ENCODE measurements around the gene TMEM186.
"Not testable (repeated sequence)": the region's sequence is repeated elsewhere in the genome, so short reads cannot be mapped to it uniquely, and the experiment has no call there.

TMEM186 gene

DNA sequence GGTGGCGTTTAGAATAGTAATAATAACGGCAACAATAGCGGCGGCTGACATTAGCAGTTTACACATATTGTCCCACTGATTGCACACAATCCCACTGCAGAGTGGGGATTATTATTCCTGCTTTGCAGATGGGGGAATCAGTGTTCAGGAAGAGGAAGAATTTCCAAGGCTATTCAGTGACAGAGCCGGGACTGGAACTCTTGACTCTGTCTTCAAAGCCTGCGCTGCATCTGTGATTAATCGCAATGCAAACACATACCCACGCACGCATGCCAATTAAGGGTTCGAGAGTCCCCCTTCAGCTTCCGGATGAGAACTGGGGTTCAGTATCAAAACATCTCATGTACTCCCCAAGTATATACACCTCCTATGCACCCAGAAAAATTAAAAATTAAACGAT, 29.2 kb downstream of the TMEM186 start:
- no peak for DNase-seq

DNA sequence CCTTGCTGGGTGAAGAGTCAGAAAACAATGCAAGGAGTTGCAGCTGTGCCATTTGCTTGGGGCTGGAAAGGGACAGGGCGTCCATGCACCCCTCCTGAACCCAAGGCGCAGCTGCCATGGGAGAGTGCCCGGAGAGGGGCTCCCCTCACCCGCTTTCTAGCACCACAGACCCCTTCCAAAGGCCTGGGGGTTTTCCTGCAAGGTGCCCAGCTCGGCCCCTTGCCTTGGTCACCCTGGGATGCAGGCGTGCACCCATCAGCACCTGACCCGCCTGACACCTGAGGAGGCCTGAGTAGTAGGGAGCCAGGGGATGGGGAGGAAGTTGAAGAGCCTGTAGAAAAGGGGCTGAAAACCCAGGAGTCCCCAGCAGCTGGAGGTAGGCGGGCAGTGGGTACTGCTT, 30.3 kb downstream of the TMEM186 start:
- no peak for DNase-seq

DNA sequence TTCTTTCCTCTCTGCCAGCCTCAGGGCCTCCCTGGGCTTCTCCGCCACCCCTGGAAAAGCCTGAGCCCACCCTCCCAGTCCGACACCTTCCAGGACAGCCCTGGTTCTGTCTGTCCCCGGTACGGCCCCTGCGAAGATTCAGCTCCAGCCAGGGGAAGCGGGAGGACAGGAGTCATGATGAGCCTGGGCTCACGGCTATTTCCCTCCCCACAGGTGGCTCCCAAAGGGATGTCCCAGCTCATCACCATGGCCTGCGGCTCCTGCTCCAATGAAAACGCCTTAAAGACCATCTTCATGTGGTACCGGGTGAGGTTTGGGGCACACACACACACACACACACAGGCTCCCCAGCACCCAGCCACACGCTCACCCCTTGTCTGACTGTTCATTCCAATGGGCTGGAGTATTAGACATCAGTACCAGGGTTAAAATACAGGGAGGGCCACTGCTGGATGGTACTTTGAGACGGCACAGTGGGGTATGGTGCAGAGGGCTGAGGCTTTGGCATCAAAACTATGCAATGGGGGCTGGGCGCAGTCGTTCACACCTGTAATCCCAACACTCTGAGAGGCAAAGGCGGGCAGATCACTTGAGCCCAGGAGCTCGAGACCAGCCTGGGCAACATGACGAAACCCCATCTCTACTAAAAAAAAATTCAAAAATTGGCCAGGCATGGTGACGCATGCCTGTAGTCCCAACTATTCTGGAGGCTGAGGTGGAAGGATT, 32.8 kb downstream of the TMEM186 start:
- no peak for DNase-seq

DNA sequence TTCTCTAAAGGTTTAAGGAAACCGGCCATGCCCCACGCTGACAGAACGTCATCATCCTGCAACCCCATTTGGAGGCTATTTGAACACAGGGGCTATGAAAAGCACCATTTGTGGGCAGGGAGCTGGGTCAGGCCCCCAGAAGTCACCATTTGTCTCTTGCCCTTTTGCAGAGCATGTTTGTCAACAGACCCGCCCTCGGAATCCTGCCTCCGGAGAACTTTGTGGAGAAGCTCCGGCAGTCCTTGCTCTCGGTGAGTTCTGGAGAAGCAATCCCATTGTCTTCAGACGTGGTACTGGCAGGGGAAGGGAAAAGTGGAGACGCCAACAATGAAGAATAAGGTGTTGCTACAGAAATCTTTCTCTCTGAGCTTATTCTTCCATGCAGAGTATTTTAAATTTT, 33.5 kb downstream of the TMEM186 start:
- DNase-seq, result no peak

DNA sequence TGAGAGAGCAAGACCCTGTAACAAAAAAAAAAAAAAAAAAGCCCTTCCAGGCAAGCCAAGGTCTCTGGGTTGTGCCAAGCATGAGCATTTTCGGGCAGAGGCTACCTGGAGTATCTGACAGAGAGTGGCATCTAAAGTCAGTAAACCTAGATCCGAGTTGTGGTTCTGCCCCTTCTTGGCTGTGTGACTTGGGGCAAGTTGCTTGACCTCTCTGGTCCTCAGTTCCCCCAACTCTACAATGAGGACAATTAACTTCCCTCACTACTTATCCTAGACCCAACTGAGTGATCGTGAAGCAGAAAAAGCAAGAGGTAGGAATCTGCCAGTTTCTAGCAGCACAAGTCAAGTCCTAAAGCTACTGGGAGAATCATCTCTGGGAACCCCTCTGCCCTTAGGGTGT, 34.4 kb downstream of the TMEM186 start:
- no peak for DNase-seq

DNA sequence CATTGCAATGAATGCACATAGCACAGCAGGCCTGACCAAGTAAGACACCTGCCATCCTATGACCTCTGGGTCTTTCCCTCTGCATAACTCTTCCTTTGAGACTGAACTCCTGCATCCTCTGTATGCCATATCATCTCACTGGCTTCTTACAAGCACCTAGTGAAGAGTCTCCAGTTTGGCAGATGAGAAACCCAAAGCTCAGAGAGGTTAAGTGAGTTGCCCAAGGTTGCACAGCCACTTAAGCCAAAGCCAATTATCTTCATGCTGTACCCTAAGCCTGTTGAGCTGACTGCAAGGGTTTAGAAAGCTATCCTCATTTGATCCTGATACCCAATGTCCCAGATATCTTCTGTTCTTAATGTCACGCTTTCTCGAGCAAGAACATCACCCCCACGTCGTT, 35.2 kb downstream of the TMEM186 start:
- DNase-seq, result no peak

DNA sequence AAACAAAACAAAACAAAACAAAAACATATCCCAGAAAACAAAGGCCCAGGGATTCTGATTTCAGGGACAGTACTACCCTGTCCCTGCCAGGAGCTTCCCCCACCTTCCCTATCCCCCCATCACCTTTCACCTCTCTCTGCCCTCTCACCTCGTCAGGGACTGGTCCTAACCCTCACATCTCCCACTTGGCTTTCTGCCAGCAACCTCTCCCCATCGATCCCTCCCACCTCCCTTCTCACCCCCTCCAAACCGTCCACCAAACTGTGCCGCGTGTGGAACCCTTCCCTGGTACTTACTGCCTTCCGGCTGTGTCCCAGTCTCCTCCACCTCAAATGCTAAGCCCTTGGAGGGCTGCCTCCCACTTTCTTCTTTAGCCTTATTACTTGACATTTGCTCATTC, 36.4 kb downstream of the TMEM186 start:
- no peak for DNase-seq

DNA sequence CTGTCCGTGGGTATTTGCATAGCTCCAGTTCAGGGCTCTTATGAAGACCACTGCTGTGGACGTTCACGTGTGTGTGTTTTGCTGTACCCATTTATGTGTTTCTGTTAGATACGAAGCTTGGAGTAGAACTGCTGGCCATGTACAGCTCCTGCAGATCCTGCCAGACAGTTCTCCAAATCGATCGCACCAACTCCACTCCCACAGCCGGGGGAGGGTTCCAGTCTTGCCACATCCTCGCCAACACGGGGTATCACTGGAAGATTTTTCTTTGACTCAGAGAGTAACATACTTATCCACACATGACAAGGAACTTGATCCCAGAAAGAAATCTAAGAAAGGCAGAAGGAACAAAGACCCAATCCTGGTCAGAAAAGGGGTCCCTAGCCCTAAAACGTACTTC, 37.4 kb downstream of the TMEM186 start:
- no peak for DNase-seq

DNA sequence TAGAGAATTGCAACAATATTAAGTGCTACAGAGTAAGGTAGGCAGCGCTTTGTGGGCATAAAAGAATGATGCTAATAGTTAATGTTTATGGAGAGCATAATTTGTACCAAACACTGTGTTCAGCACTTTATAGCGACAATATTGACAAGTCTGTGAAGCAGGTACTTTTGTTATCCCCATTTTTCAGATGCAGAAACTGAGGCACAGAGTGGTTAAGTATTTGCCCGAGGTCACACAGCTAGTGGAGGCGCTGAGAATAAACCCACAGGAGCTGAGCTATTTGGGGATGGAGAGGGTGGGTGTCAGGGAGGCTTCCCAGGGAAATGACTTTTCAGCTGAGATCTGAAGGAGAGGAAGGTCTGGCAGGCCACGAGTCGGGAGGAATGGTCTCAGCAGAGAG, 39.4 kb downstream of the TMEM186 start:
- DNase-seq, result no peak

DNA sequence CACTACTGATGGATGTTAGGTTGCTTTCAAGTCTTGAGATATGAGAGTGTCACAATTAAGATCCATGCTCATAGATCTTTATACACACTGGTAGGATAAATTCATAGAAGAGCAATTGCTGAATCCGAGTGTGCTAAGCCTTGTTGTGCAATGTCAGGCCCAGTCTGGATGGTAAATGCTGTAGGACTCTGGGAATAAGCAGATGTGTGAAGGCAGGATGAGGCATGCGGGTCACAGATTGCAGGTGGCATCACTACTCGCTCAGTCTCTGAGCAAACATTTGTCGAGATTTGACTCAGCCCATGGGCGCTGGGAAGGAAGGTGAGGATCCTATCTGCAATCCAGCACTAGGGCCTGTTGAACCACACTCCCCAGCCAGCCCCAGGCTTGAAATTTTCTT, 40.7 kb downstream of the TMEM186 start:
- DNase-seq, result no peak

DNA sequence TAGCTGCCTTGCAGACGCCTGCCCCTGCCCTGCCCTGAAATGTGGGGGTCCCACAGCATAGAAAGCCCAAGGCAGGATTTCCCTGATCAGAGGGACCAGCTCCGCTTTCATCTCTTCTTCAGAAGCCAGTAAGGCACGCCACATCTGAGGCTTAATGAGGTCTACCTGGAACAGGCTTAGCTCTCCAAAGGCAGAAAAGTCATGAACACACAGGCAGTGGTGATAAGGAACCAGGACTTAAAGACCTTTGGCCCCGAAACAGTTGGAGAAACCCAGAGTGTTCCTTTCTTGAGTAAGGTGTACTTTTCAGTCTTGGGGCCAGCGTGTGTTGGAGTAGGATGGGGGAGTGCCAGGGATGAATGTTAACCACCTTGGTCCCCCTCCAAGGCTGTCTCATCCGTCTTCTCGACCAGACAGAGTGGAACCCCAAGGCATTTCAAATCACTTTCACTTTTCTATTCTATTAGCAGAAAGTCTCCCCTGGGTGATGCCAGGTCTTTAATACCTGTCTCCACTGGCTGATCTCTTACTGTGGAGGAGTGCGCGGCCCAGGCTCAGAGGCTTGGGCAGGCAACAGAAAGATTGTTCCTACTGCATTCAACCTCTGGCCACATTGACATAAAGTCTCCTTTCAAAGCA, 43.9 kb downstream of the TMEM186 start:
- DNase-seq, result no peak

DNA sequence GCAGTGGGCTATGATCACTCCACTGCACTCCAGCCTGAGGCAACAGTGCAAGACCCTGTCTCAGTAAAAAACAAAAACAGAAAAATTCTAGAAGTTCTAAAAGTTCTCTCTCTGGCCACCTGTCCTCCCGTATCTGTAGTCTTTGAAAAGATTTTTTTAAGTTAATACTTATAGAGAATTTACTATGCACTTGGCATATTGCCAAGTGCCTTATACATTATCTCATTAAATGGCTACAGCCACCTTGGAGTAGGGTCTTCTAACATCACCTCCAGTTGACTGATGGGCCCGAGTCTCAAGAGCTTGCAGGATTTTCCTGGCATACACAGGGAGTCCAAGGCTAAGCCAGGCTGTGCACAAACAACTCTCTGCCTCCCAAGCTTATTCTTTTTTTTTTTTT, 44.7 kb downstream of the TMEM186 start:
- DNase-seq, result no peak

DNA sequence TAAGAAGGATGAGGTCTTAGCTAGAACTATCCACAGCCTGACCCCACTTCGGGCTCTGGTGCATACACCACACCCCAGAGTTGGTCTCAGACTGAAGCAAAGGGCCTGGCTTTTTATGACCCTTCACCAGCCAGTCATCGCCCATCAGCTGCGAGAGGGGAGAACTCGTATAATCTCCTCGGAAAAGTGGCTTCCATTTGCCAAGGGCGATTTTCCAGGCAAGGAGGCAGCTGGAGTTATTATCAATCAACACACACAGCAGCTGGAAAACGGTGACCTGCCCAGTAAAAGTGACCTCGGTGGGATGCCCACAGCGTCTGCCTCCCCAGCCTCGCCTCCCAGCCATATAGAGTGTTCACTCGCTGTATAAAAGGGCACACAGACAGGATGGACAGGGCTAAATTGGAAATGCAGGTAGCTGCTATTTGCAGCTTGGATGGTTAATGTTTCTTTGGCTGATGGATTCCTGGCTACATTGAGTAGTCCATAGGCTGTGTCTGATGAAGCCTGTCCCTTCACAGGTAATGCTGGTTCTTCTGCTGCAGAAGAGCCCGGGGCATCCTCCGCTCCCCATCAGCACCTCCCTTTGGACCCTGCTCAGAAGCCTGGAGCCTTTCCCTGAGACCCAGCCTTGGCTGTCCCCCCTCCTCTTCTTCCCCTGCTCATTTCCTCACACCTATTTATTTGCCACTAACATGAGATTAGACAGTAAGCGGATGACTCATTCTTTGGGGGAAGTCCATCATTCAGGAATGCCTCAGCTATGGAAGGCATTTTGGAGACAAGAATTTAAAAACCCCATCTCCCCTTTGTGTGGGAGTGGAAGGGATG, 45.7 kb downstream of the TMEM186 start:
- no peak for DNase-seq

DNA sequence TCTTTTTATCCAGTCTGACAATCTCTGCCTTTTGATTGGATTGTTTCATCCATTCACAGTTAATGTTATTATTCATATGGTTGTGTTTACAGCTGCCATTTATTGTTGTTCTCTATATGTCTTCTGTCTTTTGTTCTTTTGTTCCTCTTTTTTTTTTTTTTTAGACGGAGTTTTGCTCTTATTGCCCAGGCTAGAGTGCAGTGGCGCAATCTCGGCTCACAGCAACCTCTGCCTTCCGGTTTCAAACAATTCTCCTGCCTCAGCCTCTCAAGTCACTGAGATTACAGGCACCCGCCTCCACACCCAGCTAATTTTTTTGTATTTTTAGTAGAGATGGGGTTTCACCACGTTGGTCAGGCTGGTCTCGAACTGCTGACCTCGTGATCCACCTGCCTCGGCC, 48.5 kb downstream of the TMEM186 start:
- not testable (repeated sequence) for DNase-seq
